Loucy (cell line): ENCODE measurements around the gene CNTF.

Experiments used
- CTCF ChIP-seq: fragments of 200-600 bp; sonication (generic); conservative IDR thresholded peaks from 2 replicates; pipeline ENCODE4 v1.5.1; 2014; ENCODE audit warnings: mild to moderate bottlenecking, antibody characterized with exemption, low read length
- EZH2phosphoT487 ChIP-seq: fragments of 200-600 bp; IDR thresholded peaks from 2 replicates; pipeline ENCODE4 v1.6.1; 2018; ENCODE audit warnings: antibody characterized with exemption, mild to moderate bottlenecking, moderate library complexity, borderline replicate concordance

GRCh38 chr11:58600510-58600909 is 22.0 kb upstream of the CNTF start:
- TF ChIP-seq CTCF (no peak), EZH2phosphoT487 (no peak)
